Endothelial cell of umbilical vein (primary cell): ENCODE results near the gene DEXI. TPM values are rescaled to one million over a fixed set of nuclear protein-coding genes. Genes with fewer than 3 reads are reported as not detected.

ENCODE experiments used
- BruUV-seq: library from RNA; stranded (reverse); fragments of 400-500 nt; replicated peaks from 2 replicates; lab custom pipeline; 2021; lab: Mats Ljungman, UMichigan
- CTCF ChIA-PET: fragments of 300-600, 350-600 bp; sonication (Branson Sonifier 250); formaldehyde crosslinking; loops from one replicate; lab custom pipeline; 2021; ENCODE audit warnings: antibody characterized with exemption, inconsistent platforms; lab: Charles Lee
- POLR2A ChIA-PET: fragments of 300-600, 350-600 bp; sonication (Branson Sonifier 250); formaldehyde crosslinking; loops from one replicate; lab custom pipeline; 2021; ENCODE audit warnings: antibody characterized with exemption, inconsistent platforms; lab: Charles Lee
- DNase-seq: peaks from one replicate; pipeline ENCODE4 v3.0.0-alpha.2; 2011; ENCODE audit warnings: low read depth, low spot score
- FAIRE-seq: peaks from 2 replicates; lab custom pipeline; 2011; peaks lifted over from hg19 to GRCh38; lab: Jason Lieb, UNC
- H2AFZ ChIP-seq: 2 replicates; pipeline ENCODE4 v1.6.0; 2012; ENCODE audit warnings: low read depth, low read length, control low read depth, inconsistent platforms
- H3K27ac ChIP-seq: 2 replicates; pipeline ENCODE4 v1.5.1; 2011; ENCODE audit warnings: low read depth, mild to moderate bottlenecking, control low read depth, low read length, moderate library complexity; ENCODE audit not compliant: insufficient read depth
- H3K27me3 ChIP-seq, 2 experiments: 2 replicates each; pipeline versions ENCODE4 v1.6.0 to v1.6.1; 2011; ENCODE audit warnings: low read length in 2 of 2, mixed read lengths in 1 of 2; ENCODE audit not compliant: control insufficient read depth in 2 of 2, insufficient read depth in 2 of 2
- H3K36me3 ChIP-seq, 2 experiments: 2 replicates in 1 of 2; 3 replicates in 1 of 2; pipeline ENCODE4 v1.5.1; 2011; ENCODE audit warnings: low read length in 2 of 2, mild to moderate bottlenecking in 1 of 2, moderate library complexity in 1 of 2; ENCODE audit not compliant: control insufficient read depth in 2 of 2, insufficient read depth in 2 of 2; ENCODE audit errors: extremely low read depth in 1 of 2
- H3K4me1 ChIP-seq: 3 replicates; pipeline ENCODE4 v1.5.1; 2011; ENCODE audit warnings: mild to moderate bottlenecking, low read length; ENCODE audit not compliant: control insufficient read depth, insufficient read depth; ENCODE audit errors: extremely low read depth
- H3K4me2 ChIP-seq: 2 replicates; pipeline ENCODE4 v1.6.1; 2011; ENCODE audit warnings: low read length, control low read depth, mixed read lengths; ENCODE audit not compliant: insufficient read depth
- H3K4me3 ChIP-seq, 3 experiments: fragments of 200-600 bp in 1 of 3; sonication (generic), shearing (Covaris generic) in 1 of 3; replicated peaks in 1 of 3; 2 replicates each; pipeline ENCODE4 v1.5.1; 2011 to 2016; ENCODE audit warnings: control low read depth in 3 of 3, low read length in 3 of 3, mild to moderate bottlenecking in 2 of 3, inconsistent platforms in 1 of 3, low read depth in 1 of 3, moderate library complexity in 1 of 3; ENCODE audit not compliant: insufficient read depth in 1 of 3
- H3K79me2 ChIP-seq: 2 replicates; pipeline ENCODE4 v1.6.0; 2012; ENCODE audit warnings: low read length, inconsistent platforms; ENCODE audit not compliant: control insufficient read depth, insufficient read depth
- H3K9ac ChIP-seq: replicated peaks from 2 replicates; pipeline ENCODE3; 2011; ENCODE audit warnings: low read length, control low read depth; ENCODE audit not compliant: insufficient read depth; ENCODE audit errors: extremely low read depth
- H3K9me1 ChIP-seq: replicated peaks from 3 replicates; pipeline ENCODE4 v1.6.0; 2011; ENCODE audit warnings: mild to moderate bottlenecking, low read length; ENCODE audit not compliant: control insufficient read depth, insufficient read depth; ENCODE audit errors: extremely low read depth
- H3K9me3 ChIP-seq: replicated peaks from 2 replicates; pipeline ENCODE4 v1.5.1; 2012; ENCODE audit warnings: low read length, inconsistent platforms; ENCODE audit not compliant: control insufficient read depth, insufficient read depth
- H4K20me1 ChIP-seq: replicated peaks from 2 replicates; pipeline ENCODE3; 2011; ENCODE audit warnings: mild to moderate bottlenecking, low read length; ENCODE audit not compliant: control insufficient read depth, insufficient read depth; ENCODE audit errors: extremely low read depth
- CTCF ChIP-seq, 2 donors: IDR thresholded peaks; 1 replicate in 1 of 2; 2 replicates in 1 of 2; pipeline ENCODE4 v1.5.1; 2011; ENCODE audit warnings: low read length in 2 of 2, mild to moderate bottlenecking in 2 of 2, moderate library complexity in 2 of 2, control low read depth in 1 of 2, inconsistent platforms in 1 of 2, low read depth in 1 of 2; ENCODE audit not compliant: insufficient read depth in 1 of 2; ENCODE audit errors: extremely low read depth in 1 of 2
- EZH2 ChIP-seq: IDR thresholded peaks from 2 replicates; pipeline ENCODE4 v1.6.1; 2012; ENCODE audit warnings: borderline replicate concordance, low read depth, mild to moderate bottlenecking, moderate library complexity, low read length, inconsistent platforms; ENCODE audit not compliant: severe bottlenecking
- FOS ChIP-seq: IDR thresholded peaks from 2 replicates; pipeline ENCODE4 v1.6.1; 2011; ENCODE audit warnings: mild to moderate bottlenecking, low read length, moderate library complexity, borderline replicate concordance; ENCODE audit not compliant: insufficient read depth
- GATA2 ChIP-seq: IDR thresholded peaks from 2 replicates; pipeline ENCODE4 v1.7.0; 2011; ENCODE audit warnings: low read depth, mild to moderate bottlenecking, moderate library complexity, mixed read lengths, low read length; ENCODE audit not compliant: insufficient read length, insufficient read depth
- JUN ChIP-seq: IDR thresholded peaks from 2 replicates; pipeline ENCODE4 v1.6.1; 2011; ENCODE audit warnings: borderline replicate concordance, low read depth; ENCODE audit not compliant: insufficient read length, insufficient read depth
- MAX ChIP-seq: IDR thresholded peaks from 2 replicates; pipeline ENCODE4 v1.6.1; 2011; ENCODE audit not compliant: insufficient read depth, insufficient read length
- MYC ChIP-seq: IDR thresholded peaks from one replicate; pipeline ENCODE4 v1.6.1; 2011; ENCODE audit warnings: mild to moderate bottlenecking, low read depth, low read length
- POLR2A ChIP-seq: IDR thresholded peaks from 2 replicates; pipeline ENCODE4 v1.6.1; 2012; ENCODE audit warnings: low read depth, mild to moderate bottlenecking, control low read depth, low read length
- POLR2AphosphoS5 ChIP-seq: IDR thresholded peaks from 2 replicates; pipeline ENCODE4 v1.6.1; 2012; ENCODE audit warnings: low read depth, mild to moderate bottlenecking, control low read depth, low read length, moderate library complexity; ENCODE audit not compliant: insufficient read depth
- dilution Hi-C: fragments of 300-500 bp; cut with MboI; formaldehyde crosslinking; loops from one replicate; pipeline ENCODE4 v1.15.0; 2019; ENCODE audit warnings: low sequenced_read_pairs; ENCODE audit not compliant: extremely low pct_ligation_motif_present
- intact Hi-C: fragments of 100-400 bp; cut with micrococcal nuclease; formaldehyde crosslinking; loops from one replicate; pipeline ENCODE4 v1.10.0; 2022
- polyA plus RNA-seq, 4 experiments: library from polyadenylated mRNA; depleted of rRNA in 3 of 4; stranded (reverse) in 3 of 4; unstranded in 1 of 4; fragments of >200 nt; gene quantifications; 2 replicates each; pipeline versions ENCODE4 v1.2.1 to v1.2.3, GENCODE V29; 2011 to 2012; ENCODE audit warnings: missing spikeins in 1 of 4
- total RNA-seq: library from RNA; stranded (reverse); gene quantifications from 2 replicates; pipeline ENCODE4 v1.2.3, GENCODE V29; 2021

DEXI gene
- total and polyA plus RNA-seq, 2 donors (not counting 3 experiments of a cell fraction or from before 2014, with no cell fraction given) = 32.8 to 69.5 TPM

GRCh38 chr16:10931977-10932632 is 10.2 kb downstream of the DEXI start:
- FAIRE-seq = no peak
- H3K4me3 ChIP-seq = no peak overlapping the region
- H4K20me1 ChIP-seq = peaks cover 5% of the 10 kb centered on the region
- ChIA-PET POLR2A (no interaction called here), CTCF (interaction anchor here (1.2 to 4.7 kb wide), 3 partner anchors 9 to 13 kb away, joined by 3 to 17 read pairs (median 3); no protein-coding TSS in a partner anchor)
- peaks cover 3% of the 10 kb centered on the region for H3K4me1 ChIP-seq
- H3K79me2 ChIP-seq = peaks cover 23% of the 10 kb centered on the region
- H3K27ac ChIP-seq = no peak overlapping the region
- no peaks in the 10 kb centered on the region for H3K27me3 ChIP-seq
- intact Hi-C loops (no loop called here), dilution Hi-C loops (no loop called here)
- no peak overlapping the region for H3K9ac ChIP-seq
- H3K9me3 ChIP-seq = no peaks in the 10 kb centered on the region
- H3K36me3 ChIP-seq = peaks cover 0 to 18% of the 10 kb centered on the region in 2 experiments
- no peak overlapping the region for H3K4me2 ChIP-seq
- no peak overlapping the region for H2AFZ ChIP-seq
- no TSS peak for BruUV-seq
- DNase-seq = no peak
- no peaks in the 10 kb centered on the region for H3K9me1 ChIP-seq
- TF ChIP-seq CTCF (IDR thresholded peaks at IDR 0.05; ENCODE audit: extremely low read depth in 1 of 2, insufficient read depth in 1 of 2, low read depth in 1 of 2, low read length in 2 of 2) (no peak), FOS (no peak)

- peaks cover 3% of the 10 kb centered on the region for H4K20me1 ChIP-seq
- H2AFZ ChIP-seq = no peak overlapping the region
- POLR2A ChIA-PET = no interaction called here
- FAIRE-seq (no peak), DNase-seq (no peak)
- dilution Hi-C loops (no loop called here), intact Hi-C loops (no loop called here)
- H3K4me3 ChIP-seq = no peak overlapping the region
- BruUV-seq = no TSS peak
- CTCF ChIA-PET = interaction anchor here (0.6 to 4.7 kb wide), 5 partner anchors 10 to 1923 kb away, joined by 3 to 17 read pairs (median 4); no protein-coding TSS in a partner anchor
- H3K9ac ChIP-seq = no peak overlapping the region
- no peaks in the 10 kb centered on the region for H3K9me3 ChIP-seq
- H3K4me1 ChIP-seq = no peaks in the 10 kb centered on the region
- H3K27me3 ChIP-seq = no peaks in the 10 kb centered on the region
- no peaks in the 10 kb centered on the region for H3K9me1 ChIP-seq
- H3K27ac ChIP-seq = no peak overlapping the region
- H3K4me2 ChIP-seq = no peak overlapping the region
- peaks cover 20% of the 10 kb centered on the region for H3K79me2 ChIP-seq
- peaks cover 0 to 19% of the 10 kb centered on the region in 2 experiments for H3K36me3 ChIP-seq
- no peak for TF ChIP-seq MYC
- TF ChIP-seq POLR2AphosphoS5 = no peak
- TF ChIP-seq FOS = no peak
- no peak for TF ChIP-seq JUN
- TF ChIP-seq MAX = no peak
- TF ChIP-seq CTCF (IDR thresholded peaks at IDR 0.05; ENCODE audit: extremely low read depth in 1 of 2, insufficient read depth in 1 of 2, low read depth in 1 of 2, low read length in 2 of 2) = no peak
- TF ChIP-seq GATA2 = no peak
- TF ChIP-seq POLR2A = no peak
- TF ChIP-seq EZH2 = no peak
Observed at GRCh38 chr16:10931134-10931533, 11.1 kb downstream of the DEXI start.
